IPS DF 4.7 (cell line): ENCODE data around the gene ALCAM.

Experiments
- DNase-seq: peaks from one replicate; pipeline ENCODE4 v3.0.0-alpha.2; 2013; ENCODE audit warnings: low spot score; ENCODE audit errors: extremely low read depth

ALCAM gene

DNA sequence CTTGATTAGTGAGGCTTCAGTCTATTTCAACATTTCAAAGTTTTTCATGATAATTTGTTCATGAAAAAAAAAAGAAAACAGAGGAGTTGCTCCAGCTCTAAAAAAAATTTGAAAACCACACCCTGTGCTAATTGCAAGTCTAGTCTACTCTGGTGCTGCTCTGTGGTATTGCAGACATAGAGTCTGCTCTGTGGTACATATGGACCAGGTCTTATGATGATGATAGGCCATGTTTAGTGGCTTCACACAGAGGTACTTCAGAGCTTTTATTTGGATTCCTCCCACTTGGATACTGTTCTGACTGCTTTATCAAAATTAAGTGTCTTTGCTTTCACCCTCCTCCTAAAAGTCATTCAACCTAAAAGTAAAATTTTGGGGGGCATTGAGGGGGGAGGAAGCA is 160.8 kb downstream of the ALCAM start:
- no peak for DNase-seq

DNA sequence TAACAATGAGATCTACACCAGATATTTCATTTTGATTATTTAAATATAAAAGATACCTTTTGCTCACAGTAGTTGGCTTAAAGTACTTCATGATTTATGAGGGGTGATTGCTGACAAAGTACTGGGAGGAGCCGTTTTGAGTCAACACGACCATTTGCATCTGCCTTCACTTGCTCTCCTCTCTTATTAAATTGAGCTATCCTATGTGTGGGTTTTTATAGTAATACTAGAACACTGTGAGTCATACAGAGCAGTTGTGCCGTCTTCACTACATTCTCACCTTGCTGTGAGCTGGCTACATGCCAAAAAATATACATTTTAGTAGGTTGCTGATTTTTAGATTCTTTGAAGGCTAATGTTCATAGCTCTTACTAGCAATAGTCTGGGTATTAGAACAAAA is 161.2 kb downstream of the ALCAM start:
- no peak for DNase-seq

DNA sequence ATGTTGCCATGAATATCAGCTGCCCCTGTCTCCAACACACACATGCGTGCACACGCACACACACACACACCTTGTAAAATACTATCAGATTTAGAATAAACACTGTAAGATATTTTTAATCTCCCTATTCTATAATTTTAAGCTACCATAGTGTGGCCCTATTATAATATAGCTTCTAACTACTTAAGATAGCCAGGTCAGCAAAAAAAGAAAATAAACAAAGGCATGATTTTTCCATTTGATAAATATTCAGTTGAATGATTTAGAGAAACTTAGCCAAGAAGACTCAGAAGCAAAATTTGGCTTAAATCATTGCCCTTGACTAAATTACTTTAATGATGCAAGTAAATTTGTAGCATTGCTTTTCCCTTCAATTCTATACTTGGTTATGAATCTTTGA is 162.2 kb downstream of the ALCAM start:
- DNase-seq = no peak

DNA sequence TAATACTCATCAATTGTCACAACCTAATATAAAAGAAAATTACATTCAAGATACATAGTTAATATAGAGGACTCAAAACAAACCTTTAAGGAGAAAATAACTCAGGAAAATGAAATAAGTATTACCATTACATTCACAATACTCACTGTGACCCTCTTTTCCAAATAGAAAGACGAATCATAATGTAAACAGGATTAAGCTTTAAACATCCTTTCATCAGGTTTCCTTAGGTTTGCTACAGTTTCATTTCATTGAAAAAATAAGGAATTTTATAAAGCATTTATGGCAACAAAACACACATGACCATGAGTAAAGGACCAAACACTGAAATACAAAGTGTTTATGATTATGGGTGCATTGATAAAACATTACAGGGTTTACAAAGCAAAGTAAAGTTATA is 162.7 kb downstream of the ALCAM start:
- no peak for DNase-seq

DNA sequence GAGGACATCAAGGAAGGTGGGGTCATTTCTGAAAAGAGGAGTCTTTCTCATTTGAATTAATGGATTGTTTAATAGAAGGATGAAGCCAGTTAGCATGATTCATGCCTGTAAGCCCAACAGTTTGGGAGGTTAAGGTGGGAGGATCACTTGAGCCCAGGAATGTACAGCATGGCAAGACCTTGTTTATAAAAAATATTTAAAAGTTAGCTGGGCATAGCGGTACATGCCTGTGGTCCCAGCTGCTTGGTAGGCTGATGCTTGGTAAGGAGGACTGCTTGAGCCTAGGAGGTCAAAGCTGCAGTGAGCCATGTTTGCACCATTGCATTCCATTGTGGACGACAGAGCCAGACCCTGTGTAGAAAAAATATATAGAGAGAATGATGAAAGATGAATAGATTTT is 165.5 kb downstream of the ALCAM start:
- DNase-seq = no peak

DNA sequence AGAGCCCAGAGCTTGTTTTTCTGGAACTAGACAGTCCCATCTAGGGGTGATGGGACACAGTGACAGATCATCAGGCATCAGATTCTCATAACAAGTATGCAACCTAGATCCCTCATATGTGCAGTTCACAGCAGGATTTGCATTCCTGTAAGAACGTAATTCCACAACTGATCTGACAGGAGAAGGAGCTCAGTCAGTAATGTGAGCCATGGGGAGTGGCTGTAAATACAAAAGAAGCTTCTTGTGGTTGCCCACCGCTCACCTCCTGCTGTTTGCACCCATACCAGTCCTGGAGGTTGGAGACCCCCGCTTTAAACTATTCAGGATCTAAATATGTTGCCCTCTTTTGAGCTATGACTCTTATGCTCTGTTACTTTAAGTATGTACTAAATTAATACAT is 167.3 kb downstream of the ALCAM start:
- DNase-seq = no peak

DNA sequence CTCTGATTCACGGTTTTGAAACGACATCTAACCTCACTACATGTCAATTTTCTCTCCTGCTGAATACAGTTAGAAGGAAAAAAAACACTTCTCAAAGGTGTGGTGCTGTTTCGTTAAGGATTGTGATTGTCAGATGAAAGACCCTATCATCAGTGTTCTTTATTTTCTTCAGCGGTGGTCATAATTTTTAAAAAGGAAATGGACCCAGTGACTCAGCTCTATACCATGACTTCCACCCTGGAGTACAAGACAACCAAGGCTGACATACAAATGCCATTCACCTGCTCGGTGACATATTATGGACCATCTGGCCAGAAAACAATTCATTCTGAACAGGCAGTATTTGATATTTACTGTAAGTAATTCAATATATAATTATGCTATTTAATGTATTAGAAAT is 167.8 kb downstream of the ALCAM start:
- no peak for DNase-seq

DNA sequence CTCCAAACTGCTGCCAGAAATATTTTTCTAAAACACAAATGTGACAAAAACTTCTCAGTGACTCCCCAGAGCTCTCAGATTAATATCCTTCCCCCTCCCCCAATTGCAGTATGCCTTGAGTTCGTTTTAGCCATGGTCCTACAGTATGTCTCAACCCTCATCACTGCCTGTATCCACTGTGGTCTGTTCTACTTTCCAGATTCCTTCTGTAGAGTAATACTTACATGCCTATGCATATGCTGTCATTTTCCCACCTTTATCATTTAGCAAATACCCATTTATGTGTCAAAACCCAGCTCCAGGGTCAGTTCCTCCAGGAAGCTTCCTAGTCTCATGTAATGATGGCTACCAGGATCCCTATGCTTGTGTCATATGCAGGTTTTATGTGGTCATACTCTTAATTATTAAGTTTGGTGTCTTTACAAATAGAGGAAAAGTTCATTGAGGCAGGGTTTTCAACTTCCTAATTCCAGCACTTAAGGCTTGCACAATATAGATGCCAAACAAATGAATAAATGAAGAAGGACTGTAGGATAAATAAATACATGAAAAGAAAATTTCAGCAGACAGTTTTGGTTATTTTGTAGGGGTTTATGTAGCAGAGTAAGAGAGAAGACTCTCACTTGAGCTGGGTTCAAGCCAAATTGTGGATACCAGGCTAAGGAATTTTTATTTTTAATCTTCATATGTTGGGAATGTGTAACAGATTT is 170.8 kb downstream of the ALCAM start:
- DNase-seq = no peak

DNA sequence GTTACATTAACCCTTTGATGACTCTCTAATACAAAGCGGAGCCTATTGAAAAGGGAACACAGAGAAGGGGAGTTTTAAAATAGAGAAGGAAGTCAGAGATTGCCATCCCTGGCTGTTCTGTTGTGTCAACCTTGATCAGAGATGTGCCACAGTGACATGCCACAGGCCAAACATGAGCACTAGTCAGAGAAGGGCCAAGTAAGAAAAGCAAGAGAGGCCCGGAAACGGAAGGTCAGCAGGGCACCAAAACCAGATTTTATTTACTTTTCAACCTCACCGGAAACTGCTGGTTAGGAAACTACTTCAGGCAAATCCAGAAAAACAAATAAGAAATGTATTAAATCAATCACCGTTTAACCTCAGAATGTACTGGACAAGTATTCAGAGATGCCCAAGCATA is 171.8 kb downstream of the ALCAM start:
- DNase-seq = no peak

DNA sequence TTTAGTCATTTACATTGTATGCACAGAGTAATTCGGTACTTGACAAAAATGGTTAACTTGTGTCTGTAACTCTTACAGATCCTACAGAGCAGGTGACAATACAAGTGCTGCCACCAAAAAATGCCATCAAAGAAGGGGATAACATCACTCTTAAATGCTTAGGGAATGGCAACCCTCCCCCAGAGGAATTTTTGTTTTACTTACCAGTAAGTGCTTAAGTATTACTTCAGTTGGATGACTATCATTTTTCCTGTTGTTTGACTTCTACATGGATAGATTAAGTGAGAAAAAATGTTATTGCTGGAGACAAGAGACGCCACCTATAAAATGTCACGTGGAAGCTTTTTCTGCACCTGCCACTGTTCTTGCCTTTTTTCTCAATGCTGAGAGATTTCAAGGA is 173.2 kb downstream of the ALCAM start:
- DNase-seq = no peak

DNA sequence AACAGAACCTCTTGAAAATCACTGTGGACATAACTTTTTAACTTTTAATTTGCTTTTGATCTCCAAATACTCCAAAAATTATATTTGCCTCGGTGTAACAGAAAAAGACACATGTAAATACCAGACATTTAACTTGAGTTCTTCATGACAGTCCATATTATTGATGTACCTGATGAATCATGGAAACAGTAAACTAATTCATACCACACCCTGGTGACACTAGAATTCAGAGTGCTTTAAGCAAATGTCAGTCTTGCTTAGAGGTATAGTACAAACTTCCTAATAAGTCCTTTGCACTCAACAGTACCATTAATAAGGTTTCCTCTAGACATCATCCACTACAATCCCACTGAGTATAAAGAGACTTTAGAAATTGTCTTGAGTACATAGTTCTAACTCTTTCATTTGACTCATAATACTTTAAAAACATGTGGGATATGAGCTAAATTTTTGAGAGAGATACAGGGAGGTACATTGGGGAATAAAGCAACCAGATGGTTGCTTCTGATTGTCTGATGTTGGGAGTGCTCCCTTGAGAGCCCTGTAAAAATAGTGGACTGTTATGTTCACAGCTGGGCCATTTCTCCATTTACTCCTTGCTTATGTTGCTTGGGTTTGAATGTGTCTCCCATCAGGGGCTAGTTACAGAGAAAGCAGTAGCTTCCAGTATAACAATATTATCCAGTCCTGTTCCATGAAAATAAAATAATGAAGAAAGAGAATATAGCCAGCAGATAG is 175.7 kb downstream of the ALCAM start:
- DNase-seq = no peak

DNA sequence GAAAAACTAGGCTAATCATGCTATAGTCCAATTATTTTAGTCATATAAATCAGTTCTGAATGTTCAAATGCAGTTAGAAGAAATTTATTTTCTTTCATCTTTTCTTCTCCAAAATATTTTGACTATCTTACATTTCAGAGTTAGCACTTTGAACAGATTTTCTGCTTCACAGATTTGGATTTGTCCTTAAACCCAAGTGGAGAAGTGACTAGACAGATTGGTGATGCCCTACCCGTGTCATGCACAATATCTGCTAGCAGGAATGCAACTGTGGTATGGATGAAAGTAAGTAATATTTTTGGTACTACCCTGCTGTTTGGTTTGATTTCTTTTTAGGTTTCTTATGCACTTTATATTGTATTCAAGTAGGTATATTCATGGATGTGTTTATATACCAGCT is 178.3 kb downstream of the ALCAM start:
- DNase-seq = no peak

DNA sequence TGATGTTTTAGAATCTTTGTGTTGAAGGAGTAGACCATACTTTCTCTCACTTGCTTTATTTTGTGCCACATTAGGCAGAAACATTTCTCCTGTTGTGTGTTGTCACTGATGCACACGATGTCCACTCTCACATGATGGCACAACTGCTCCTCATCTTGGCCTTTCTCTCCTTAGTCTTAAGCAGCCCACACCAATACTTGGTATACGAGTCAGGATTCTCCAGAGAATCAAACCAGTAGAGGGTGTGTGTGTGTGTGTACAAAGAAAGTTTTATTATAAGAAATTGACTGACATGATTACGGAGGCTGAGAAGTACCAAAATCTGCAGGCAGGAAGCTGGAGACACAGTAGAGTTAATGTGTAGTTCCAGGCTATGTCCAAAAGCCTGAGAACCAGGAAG is 187.1 kb downstream of the ALCAM start:
- DNase-seq = no peak

DNA sequence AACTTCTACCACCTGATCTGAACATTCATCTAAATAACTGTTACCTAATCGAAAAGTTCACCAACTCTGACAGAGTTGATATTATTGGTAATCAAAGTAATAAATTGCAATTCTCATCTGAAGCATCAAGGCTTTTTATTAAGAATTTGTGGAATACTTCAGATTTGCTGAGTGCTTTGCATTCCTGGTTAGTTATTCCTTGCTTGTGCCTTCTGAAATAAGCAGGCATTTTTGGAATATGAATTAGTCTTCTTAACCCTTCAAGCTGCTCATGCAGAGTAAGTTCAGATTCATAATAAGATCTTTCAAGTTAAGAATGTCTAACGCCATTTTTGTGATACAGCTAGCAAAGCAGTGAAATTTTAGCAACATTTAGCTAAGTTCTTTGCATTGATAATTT is 188.5 kb downstream of the ALCAM start:
- no peak for DNase-seq

DNA sequence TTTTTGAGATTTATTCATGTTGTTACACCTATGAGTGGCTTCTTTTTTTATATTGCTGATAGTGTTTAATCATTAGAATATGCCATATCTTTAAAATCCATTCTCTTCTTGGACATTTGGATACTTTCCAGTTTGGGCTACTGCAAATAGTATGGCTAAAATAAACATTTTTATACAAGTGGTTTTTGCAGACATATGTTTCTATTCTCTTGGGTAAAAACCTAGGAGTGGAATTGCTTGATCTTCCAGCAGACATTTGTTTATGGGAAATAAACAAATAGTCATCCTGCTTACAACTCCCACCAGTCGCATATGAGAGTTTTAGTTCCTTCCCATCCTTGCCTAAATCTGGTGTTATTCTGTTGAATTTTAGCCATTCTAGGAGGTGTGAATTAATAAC is 193.1 kb downstream of the ALCAM start:
- no peak for DNase-seq

DNA sequence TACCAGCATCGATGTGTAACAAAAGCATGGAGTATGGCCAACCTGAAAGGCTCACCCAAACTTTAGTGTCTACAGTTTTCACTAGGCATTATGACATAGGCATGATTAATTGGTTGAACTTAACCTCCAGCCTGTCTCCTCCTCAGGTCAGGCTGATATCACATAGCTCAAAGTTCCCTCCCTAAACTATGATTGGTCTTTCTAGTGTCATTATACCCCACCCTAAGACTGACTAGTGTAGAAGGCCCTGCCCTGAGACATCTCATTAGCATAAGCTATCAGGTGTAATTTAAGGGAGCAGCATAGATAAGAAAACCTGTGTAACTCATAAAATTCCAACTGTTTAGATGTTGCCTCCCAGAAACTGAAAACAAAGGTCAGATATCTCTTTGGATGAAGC is 195.2 kb downstream of the ALCAM start:
- no peak for DNase-seq

DNA sequence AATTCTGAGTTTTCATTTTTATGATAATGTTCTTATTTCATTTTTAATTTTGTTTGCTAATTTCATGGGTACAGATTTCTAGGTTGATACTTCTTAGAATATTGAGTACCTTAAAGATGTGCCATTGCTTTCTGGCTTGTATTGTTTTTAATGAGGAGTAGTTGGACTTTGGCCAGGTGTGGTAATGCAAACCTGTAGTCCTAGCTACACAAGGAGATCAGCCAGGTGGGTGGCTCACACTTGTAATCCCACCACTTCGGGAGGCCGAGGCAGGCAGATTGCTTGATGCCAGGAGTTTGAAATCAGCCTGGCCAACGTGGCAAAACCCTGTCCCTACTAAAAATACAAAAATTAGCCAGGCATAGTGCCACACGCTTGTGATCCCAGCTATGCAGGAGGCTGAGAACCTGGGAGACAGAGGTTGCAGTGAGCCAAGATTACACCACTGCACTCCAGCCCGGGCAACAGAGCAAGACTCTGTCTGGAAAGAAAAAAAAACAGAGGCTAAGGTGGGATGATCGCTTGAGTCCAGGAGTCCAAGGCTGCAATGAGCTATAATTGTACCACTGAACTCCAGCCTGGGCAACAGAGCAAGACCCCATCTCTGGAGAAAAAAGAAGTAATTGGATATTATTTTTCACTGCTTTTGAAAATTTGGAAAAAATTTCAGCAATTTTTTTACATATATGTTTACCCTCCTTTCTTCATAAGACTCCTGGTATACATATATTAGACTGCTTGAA is 198.0 kb downstream of the ALCAM start:
- no peak for DNase-seq

DNA sequence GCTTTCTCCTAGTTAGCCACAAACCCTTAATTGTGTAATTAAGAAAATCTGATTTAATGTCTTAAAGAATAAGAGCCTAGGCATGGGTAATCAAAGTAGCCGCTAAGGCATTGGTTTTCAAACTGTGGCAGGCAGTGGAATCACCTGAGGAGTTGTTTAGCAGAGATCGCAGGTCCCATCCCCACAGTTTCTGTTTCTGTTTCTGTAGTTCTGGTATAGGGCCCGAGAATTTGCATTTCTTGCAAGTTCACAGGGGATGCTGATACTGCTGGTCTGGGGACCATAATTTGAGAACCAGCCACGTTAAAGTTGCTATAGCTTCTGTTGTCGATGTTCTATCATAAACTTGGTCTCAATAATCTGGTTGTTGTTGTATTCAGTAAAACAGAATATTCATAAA is 204.3 kb downstream of the ALCAM start:
- no peak for DNase-seq

DNA sequence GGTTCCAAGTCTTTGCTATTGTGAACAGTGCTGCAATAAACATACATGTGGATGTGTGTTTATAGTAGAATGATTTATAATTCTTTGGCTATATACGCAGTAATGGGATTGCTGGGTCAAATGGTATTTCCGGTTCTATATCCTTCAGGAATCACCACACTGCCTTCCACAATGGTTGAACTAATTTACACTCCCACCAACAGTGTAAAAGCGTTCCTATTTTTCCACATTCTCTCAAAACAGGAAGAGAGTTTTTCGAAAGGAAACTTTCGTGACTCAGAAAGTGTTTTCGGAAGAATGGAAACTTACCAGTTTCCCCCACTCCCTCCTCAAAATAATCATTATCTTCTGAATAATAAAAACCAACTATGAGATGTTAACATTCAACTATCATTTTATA is 205.8 kb downstream of the ALCAM start:
- DNase-seq = no peak

DNA sequence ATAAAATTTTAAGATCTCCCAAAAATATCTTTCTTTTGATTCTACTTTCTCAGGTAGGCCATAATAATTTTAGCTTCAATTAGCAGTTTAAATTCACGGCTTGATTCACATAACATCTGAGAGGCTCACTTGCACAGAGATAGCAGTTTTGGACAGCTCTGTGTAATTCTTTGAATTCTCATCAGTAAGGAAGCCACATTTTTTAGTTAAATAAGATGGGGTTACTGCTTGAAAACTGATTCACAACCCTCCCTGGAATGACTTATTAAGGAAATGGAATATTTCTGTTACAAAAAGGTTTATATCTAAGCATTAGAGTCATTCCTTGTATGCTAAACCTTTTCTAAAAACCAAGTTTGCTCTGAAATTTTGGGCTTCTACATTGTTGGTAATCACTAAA is 212.7 kb downstream of the ALCAM start:
- DNase-seq = no peak

DNA sequence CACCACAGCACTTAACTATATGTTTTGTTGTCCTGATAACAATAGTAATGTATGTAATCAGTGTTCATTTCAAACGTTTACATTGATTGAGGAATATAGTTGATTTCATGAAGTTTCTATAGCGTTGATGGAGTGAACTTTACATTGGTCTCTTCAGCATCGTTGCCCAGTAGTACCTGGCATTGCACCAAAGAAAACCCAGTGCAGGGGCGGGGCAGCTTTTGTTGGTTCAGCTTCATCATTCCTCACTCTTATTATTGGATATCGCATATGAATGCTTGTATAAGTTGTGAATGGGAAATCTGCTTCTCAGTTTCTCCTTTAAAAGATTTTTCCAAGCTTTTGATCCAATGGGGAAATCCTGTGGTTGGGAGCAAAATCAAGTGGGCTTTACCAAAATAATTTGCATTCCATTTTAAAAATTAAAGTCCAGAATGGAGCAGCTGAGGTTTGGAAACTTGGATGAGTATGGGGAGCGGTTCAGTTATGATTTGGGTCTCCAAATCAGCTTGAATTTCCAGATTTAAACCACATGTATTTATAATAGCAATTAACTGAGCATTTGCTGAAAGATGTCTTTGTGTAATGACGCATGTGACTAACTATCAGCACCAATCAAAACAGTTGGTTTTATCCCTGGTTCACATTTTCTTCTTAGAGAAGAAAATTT is 213.7 kb downstream of the ALCAM start:
- no peak for DNase-seq

DNA sequence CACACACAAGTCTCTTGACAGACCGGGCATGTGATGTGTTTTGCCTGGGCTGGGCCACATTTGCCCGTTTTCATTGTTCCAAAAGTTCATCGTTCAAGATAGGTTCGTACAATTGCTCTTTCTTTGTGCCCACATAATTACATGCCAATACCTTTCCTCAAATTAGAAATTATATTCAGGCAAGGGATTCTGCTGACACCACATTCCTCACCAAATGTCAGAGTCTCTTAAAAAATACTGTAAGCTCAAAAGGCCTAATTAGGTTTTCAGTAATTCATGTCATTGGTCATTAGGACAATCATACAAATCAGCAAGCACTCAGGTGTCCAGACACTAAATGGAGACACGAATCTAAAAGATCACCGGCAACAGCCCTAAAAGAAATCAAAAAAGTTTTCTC is 215.3 kb downstream of the ALCAM start:
- DNase-seq = no peak
